Measurements from ENCODE around the gene NSDHL. TPM values are rescaled to one million over a fixed set of nuclear protein-coding genes. Genes with fewer than 3 reads are reported as not detected.
"Not testable (repeated sequence)": the region's sequence is repeated elsewhere in the genome, so short reads cannot be mapped to it uniquely, and the experiment has no call there.

Gene NSDHL
- total RNA-seq (ENCODE audit: insufficient read depth, low replicate concordance): 3.1 TPM

DNA sequence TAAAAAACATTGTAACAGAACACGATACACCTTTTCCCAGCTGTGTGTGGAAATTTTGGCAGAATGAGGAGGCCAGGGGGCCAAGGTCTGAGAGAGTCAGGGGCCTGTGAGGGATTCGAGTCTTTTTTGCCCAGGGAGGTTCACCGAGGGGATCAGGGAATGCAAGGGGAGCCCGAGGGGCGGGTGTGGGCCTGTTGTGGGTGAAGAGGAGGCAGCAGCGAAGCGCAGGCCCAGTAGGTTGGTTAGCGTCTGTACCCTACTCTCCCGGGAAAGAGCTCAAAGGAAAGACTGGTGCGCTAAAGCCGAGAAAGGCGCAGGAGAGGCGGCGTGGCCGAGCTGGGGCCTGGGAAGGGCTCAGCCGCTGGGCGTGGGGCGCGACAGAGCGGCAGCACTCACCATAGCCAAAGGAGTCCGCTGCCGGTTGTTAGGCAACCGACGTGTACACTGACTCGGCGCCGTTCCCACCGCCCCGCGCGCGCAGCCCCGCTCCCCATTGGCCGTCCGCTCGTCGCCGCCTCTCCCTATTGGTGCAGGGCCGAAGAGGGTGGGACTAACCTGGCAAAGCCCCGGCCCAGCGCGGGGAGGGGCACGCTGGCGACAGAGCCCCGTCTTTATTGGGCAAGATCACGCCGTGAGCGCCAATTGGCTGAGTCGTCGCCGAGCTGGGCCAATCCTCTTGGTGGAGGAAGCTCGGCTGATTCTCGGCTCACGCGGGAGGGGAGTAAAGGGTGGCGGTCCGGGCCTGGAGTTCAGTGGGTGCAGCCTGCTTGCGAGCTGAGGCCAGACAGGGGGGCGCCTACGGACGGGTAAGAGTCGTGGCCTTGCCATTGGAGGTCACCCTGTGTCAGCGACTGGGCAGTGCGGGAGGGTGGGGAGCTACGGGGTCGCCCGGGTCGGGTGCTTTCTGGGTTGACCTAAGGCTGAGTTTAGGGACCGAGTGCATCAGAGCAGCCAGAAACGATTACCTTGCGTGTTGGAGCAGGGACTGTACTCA is at the start of gene NSDHL, which contains the start of gene CETN2:
Gene NSDHL (plus strand): TSS at position 752 of the 994 bp plus-strand sequence. CDS start 15,262 bp downstream, outside the sequence.
Gene CETN2 (minus strand): TSS at position 446 of the 994 bp plus-strand sequence. CDS start 47 bp downstream, at position 399.
- DNase-seq (ENCODE audit: low spot score): peak; percentile 97

GRCh38 chrX:152787062-152787461 is 43.8 kb upstream of the NSDHL start:
- not testable (repeated sequence) for DNase-seq (ENCODE audit: low spot score)

DNA sequence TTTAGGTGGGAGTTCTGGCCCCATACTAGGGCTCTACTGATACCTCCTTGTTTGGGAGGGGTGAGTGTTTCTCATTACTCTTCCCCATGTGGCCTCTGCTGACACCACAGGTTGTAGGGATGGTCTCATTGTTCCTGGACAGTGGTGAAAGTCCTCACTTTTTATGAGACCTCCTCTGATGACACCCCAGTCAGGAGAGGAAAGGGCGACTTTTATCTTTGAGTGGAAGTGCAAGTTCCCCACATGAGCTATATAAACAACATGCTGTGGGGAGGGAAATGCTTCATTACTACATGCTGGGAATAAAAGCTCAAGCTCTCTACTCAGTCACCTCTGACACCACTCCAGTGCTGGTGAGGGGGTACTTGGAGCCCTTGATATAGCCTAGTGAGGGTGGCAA is 31.9 kb upstream of the NSDHL start:
- DNase-seq (ENCODE audit: low spot score): no peak

DNA sequence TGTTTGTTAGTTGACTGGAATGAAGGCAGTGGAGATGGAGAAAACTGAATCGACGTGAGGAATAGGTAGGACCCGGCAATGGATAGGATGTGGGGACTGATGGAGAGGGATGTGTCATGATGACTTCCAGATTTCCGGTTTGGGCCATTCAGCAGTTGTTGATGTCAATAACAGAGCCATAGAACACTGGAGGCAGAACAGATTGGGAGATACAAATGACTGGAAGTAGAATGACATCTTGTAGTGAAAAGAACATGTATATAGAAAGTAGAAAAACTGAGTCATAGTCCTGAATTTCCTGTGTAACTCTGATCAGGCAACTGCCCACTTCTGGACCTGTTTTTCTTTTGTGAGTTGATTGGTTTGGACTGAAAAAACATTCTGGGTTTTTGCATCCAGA is 24.8 kb upstream of the NSDHL start:
- DNase-seq (ENCODE audit: low spot score): no peak

DNA sequence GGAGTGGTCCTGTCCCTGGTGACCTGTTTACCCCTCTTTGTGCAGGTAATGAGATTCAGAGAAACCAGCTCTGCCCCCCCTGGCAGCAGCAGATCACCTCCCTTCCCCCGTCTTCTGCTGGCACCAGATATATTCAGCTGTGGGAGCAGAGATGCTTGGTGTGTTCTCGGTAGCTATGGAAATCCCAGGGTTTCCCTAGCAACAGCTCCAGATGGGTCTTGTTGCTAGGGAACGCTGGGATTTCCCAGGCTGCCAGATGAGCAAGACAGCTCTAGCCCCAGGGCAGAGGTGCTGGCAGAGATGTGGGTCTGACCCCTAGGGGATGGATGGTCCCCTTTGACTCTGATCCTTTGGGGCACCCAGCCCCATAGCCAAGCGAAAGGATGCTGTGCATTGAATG is 20.5 kb upstream of the NSDHL start:
- DNase-seq (ENCODE audit: low spot score): peak; percentile 8

DNA sequence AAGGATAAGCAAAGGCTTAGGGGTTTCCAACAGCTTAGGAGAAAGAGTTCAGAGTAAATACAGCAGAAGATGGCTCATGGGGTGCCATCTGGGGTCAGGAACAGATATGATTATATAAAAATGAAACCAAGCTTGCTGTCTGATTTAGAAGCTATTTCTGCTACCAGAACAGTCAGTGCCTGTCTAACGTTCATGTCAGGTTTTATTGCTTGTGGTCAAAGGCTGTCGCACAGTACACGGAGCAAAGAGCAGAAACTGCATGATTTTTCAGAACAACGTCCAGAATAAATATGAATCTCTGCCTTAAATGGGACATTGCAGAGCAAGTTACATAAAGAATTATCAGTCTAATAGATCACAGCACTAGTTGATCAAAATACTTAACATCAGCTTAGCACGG is 17.7 kb upstream of the NSDHL start:
- peak; percentile 70 for DNase-seq (ENCODE audit: low spot score)

GRCh38 chrX:152814048-152814447 is 16.8 kb upstream of the NSDHL start:
- DNase-seq (ENCODE audit: low spot score): no peak

GRCh38 chrX:152817078-152817764 is 13.6 kb upstream of the NSDHL start:
- DNase-seq (ENCODE audit: low spot score): peak; percentile 34

DNA sequence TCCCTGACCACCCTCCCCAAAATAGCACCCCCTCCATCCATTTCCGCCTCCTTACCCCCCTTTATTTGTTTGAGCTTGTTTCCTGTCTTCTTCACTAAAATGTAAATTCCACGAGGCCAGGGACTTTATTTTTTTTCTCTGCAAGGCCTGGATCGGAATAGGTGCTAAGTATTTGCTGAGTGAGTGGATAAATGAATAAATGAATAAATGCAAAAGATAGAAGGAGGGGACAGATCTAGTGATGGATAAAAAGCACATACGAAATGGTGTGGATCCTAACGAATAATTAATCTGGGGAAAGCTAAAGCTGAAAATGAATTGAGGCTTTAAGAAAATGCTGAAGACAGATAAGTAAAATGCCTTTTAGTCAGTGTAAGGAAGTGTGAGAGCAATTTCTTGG is 12.5 kb upstream of the NSDHL start:
- no peak for DNase-seq (ENCODE audit: low spot score)

DNA sequence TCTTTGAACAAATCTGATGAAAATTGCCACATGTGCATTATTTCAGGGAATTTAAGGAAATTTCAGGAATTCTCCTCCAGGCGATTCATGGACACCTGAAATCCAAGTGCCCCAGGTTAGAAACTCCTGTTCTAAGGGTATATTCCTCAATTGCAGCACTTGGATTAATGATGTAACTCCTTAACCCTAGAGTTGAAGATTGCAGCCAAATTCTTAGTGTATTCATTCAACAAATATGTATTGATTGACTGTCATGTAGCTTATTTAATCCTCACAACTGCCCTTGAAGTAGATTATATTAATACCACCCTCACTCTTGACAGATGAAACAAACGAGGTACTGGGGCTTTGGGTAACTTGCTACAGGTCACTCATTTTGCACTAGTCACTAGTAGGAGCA is 11.6 kb upstream of the NSDHL start:
- no peak for DNase-seq (ENCODE audit: low spot score)

DNA sequence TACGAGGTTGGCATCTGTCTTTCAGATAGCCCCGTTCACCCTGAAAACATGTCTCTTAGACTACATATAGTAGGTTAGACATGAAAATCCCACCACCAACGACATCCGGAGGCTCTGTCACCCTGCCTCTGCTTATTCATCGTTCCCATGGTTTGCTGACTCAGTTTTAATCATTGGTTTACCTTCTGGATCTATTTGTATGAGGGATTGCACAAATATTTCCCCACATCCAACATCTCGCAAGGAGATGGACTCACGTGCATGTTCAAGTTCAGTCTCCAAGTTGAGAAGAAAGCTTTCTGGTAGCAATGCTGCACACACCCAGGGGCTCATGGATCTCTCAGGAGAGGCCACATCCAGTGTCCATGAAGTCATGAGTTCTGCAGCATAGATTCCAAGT is 11.1 kb upstream of the NSDHL start:
- no peak for DNase-seq (ENCODE audit: low spot score)

DNA sequence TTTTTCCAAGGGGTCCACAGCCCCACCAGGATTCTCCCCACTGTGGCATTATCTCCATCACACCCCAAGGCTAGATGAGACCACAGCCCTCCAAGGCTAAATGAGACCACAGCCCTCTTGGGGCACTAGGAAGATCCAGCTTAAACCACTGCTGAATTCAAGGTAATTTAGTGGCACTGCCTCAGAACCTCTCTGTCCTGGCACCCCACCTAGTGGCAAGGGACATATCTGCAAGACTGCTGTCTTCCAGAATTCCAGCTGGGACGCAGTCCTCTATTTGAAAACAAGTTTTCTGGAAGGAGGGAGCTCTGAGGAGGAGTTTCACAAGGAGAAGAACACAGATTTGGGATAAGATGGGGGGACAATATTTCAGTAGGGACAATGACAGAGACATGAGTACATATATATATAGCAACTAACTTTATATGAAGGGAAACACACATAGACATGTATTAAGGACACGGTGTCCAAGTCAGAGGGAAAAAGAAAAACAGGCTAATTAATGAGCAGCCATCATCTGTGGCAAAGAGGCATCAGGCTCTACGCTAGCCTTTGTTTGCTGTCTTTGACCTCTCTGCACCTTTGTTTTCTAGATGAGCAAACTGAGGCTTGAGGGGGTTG is 9.6 kb upstream of the NSDHL start:
- DNase-seq (ENCODE audit: low spot score): no peak

DNA sequence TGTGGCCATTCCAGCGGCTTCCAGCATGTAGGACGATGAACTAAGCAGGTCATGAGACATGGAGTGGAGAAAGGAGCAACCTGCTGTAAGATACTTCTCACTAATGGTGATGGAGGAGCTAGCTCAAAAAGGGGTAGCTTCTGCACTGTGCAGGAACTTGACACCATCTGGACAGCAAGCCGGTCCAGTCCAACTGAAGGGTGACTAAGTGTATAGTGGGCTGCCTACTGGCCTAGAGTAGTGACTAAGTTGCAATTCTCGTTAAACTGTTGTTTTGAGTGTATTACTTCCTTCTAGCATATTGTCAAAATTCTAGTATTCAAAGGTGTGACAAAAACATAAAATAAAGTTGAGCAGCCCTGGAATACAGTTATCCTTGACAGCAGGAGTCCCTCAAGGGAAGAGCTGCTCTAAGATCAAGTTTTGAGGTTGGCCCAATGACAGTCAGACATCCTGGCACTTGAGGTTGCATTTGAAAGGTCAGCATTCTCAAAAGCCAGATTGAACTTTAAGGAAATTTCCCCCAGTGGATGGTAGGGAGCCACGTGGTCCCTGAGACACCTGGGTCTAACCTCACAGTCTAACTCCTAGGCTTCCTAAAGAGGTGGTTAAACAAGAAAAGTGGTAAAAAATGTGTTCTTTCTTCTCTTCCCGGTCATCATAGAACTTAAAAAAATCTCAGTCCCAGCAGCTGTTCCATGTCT is 8.3 kb upstream of the NSDHL start:
- DNase-seq (ENCODE audit: low spot score): no peak

- DNase-seq (ENCODE audit: low spot score): no peak
These were observed 7.2 kb upstream of the NSDHL start for GRCh38 chrX:152823657-152824056.

DNA sequence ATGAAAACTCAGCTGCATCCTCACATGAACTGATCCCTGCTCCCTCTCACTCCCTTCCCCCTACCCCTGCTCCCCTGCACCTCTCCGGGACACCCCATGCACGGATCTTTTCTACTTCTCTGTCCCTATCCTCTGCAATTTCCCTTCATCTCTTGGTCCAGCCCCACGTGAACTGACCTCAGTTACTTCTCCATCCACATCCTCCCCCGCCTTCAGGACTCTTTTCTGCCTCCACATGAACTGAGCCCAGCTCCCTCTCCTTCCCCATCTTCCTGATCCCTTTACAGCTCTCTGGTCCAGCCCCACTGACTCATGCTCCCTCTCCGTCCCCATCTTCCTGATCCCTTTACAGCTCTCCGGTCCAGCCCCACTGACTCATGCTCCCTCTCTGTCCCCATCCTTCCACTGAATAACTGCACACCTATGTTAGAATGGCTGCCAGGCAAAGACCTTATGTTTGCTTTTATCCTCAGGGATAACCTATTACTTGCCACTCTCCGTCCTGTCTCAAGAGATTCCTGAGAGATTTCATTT is 6.0 kb upstream of the NSDHL start:
- peak; percentile 38 for DNase-seq (ENCODE audit: low spot score)

- no peak for DNase-seq (ENCODE audit: low spot score)
These were observed 528 bp downstream of the NSDHL start for GRCh38 chrX:152831391-152831790.

GRCh38 chrX:152832520-152832919 is 1.7 kb downstream of the NSDHL start:
- DNase-seq (ENCODE audit: low spot score): no peak

GRCh38 chrX:152833378-152833777 is 2.5 kb downstream of the NSDHL start:
- no peak for DNase-seq (ENCODE audit: low spot score)

- DNase-seq (ENCODE audit: low spot score): not testable (repeated sequence)
These were observed 4.6 kb downstream of the NSDHL start for GRCh38 chrX:152835470-152835869.

- DNase-seq (ENCODE audit: low spot score): no peak
These were observed 12.0 kb downstream of the NSDHL start for GRCh38 chrX:152842772-152843338.

DNA sequence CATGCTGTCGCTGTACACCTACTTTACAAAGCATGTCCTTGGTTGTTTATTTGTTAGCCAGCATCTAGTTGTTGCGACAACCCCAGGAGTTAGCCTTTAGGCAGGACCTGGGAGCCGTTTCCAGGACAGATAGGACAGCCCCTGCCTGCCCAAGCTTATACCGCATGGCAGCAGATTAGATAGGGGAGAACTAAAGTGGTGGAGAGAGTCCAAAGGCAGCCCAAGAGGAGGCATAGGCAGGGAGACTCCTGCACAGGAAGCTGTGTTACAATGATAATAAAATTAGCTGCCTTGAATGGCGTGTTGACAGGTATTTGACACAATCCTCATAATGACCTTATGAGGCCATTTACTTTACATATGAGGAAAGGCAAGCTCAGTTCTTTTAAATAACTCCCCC is 13.0 kb downstream of the NSDHL start:
- DNase-seq (ENCODE audit: low spot score): no peak
